Subcutaneous abdominal adipose tissue (tissue), 5 donors: ENCODE data around the gene CHFR.
A peak's percentile ranks its signal among the peaks of the same experiment; 100 is the strongest.

Experiments used
- H3K27ac ChIP-seq: one replicate; pipeline ENCODE4 v1.7.0; 2013; ENCODE audit warnings: low read depth, mild to moderate bottlenecking, inconsistent platforms, low read length, moderate library complexity
- H3K27me3 ChIP-seq, 5 donors: one replicate each; pipeline ENCODE4 v1.7.0; 2013; ENCODE audit warnings: low read length in 5 of 5, inconsistent platforms in 1 of 5; ENCODE audit not compliant: control insufficient read depth in 5 of 5, insufficient read depth in 4 of 5
- H3K36me3 ChIP-seq, 5 donors: one replicate each; pipeline ENCODE4 v1.7.0; 2013; ENCODE audit warnings: low read length in 5 of 5; ENCODE audit not compliant: control insufficient read depth in 5 of 5, insufficient read depth in 5 of 5
- H3K4me1 ChIP-seq, 5 donors: one replicate each; pipeline ENCODE4 v1.7.0; 2013; ENCODE audit warnings: low read length in 5 of 5, mild to moderate bottlenecking in 3 of 5, moderate library complexity in 1 of 5; ENCODE audit not compliant: control insufficient read depth in 5 of 5, insufficient read depth in 5 of 5
- H3K4me3 ChIP-seq, 5 donors: one replicate each; pipeline ENCODE4 v1.7.0; 2013; ENCODE audit warnings: low read length in 5 of 5, low read depth in 1 of 5
- H3K9ac ChIP-seq, 5 donors: one replicate each; pipeline ENCODE4 v1.7.0; 2013; ENCODE audit warnings: low read length in 5 of 5, mild to moderate bottlenecking in 4 of 5, moderate library complexity in 3 of 5
- H3K9me3 ChIP-seq, 5 donors: one replicate each; pipeline ENCODE4 v1.7.0; 2013; ENCODE audit warnings: low read length in 5 of 5; ENCODE audit not compliant: control insufficient read depth in 5 of 5
- donor health status: healthy.
- donor health status: healthy.
- donor health status: healthy.
- donor health status: healthy.
- donor health status: healthy.

Gene CHFR

DNA sequence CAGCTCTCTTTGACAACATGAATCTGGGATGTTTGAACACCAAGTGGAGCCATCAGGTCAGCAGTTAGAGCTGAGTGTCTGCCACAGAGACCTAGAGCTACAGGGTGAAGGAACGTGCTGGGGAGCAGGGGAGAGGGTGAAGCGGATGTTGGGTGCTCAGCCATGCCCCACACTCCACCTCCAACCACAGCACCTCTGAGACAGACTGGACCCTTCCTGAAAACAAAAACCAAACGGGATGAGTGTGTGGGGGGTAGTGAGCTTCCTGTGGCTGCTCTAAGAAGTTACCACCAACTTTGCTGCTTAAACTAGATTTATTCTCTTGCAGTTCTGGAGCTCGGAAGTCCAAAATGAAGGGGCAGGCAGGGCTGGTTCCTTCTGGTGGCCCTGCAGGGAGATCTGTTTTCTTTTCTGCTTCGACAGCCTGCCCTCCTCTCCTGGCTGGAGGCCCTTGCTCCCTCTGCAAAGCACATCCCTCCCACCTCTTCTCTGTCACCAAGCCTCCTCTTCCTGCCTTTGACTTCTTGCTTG is 53.2 kb downstream of the CHFR start:
- Histone ChIP-seq H3K27me3 (no peaks in the 10 kb centered on the region), H3K27ac (no peak overlapping the region), H3K9me3 (no peaks in the 10 kb centered on the region), H3K36me3 (peaks cover 0 to 32% (median 16%) of the 10 kb centered on the region in 5 donors), H3K4me3 (no peak overlapping the region), H3K4me1 (peaks cover 0 to 20% (median 17%) of the 10 kb centered on the region in 5 donors), H3K9ac (no peak overlapping the region)

DNA sequence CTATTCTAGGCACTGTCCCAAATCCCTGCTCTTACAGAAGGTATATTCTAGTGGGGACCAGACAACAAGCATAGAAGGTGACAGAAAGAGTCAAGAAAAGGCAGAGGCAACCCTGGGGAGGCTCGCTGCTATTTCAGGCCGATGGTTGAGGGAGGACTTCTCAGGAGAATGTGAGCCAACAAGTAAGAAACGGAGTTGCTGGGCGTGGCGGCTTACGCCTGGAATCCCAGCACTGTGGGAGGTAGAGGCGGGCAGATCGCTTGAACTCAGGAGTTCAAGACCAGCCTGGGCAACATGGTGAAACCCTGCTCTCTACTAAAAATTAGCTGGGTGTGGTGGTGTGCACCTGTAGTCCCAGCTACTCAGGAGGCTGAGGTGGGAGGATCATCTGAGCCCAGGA is 54.1 kb downstream of the CHFR start:
- H3K36me3 ChIP-seq, result peaks cover 0 to 25% (median 11%) of the 10 kb centered on the region in 5 donors
- H3K27ac ChIP-seq, result no peak overlapping the region
- H3K4me3 ChIP-seq, result no peak overlapping the region
- no peaks in the 10 kb centered on the region for H3K27me3 ChIP-seq
- H3K9me3 ChIP-seq, result no peaks in the 10 kb centered on the region
- no peak overlapping the region for H3K9ac ChIP-seq
- H3K4me1 ChIP-seq, result peaks cover 0 to 18% (median 17%) of the 10 kb centered on the region in 5 donors

DNA sequence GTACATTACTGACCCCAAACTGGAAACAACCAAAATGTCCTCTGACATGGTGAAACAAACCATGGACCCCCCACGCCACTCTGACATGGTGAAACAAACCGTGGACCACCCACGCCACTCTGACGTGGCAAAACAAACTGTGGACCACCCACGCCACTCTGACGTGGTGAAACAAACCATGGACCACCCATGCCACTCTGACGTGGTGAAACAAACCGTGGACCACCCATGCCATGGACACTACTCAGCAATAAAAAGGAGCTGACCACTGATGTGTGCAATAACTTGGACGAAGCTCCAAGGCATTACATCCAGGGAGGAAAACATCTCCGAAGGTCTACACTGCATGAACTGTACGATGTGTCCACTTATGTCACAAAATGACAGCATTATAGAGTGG is 55.6 kb downstream of the CHFR start:
- H3K9ac ChIP-seq, result no peak overlapping the region
- no peaks in the 10 kb centered on the region for H3K9me3 ChIP-seq
- no peaks in the 10 kb centered on the region for H3K27me3 ChIP-seq
- no peak overlapping the region for H3K27ac ChIP-seq
- peaks cover 0 to 26% (median 12%) of the 10 kb centered on the region in 5 donors for H3K36me3 ChIP-seq
- no peak overlapping the region for H3K4me3 ChIP-seq
- H3K4me1 ChIP-seq, result peaks cover 4 to 22% (median 20%) of the 10 kb centered on the region in 5 donors

DNA sequence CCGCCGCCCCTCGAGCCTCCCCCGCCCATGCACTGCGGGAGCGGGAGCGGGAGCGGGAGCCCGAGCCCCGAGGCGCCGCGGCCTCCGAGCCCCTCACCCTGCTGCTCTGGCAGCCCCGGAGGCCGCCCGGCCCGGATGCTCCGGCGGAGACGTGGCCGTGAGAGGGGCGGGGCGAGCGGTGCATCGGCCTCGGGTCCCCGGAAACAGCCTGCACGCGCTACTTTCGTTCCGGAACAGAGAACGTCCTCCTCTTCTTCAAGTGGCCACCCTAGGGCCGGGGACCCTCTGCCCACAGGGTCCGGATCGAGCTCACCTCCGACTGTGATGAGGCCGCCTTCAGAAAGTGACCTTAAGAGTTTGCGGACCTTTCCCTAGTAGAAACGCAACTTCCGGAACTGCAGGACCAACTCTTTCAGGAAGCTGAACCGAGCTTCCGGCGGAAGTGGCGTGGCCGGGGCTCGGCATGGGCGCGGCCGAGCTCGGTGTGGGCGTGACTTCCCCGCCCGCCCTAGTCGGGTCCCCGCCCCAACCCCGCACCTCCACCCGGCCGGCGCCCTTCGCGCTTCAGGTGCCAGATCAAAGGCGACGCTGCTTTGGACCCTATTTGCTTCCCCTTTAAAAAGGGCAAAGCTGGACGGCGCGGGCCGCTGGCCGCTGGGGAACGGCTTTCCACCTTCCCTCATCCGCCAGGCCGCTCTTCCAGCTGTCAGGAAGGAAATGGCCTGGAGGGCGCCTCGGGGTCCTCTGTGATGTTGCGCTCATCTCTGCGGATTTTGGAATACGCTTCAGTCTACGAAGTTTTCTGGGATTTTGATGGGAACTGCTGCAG is 58.5 kb downstream of the CHFR start, which contains the start of gene GOLGA3:
Gene GOLGA3 (minus strand): TSS at position 164 of the 829 bp plus-strand sequence. CDS start 6,741 bp downstream, outside the sequence.
- peak within 1 kb of the TSS; percentile 90 for H3K27ac ChIP-seq
- H3K27me3 ChIP-seq, result no peaks in the 10 kb centered on the region
- H3K9ac ChIP-seq, result peak within 1 kb of the TSS; percentile 84 to 97 (median 96)
- H3K9me3 ChIP-seq, result no peaks in the 10 kb centered on the region
- peak within 1 kb of the TSS; percentile 83 to 96 (median 91) for H3K4me3 ChIP-seq
- H3K4me1 ChIP-seq, result peaks cover 4 to 33% (median 27%) of the 10 kb centered on the region in 5 donors
- peaks cover 0 to 44% (median 35%) of the 10 kb centered on the region in 5 donors for H3K36me3 ChIP-seq

DNA sequence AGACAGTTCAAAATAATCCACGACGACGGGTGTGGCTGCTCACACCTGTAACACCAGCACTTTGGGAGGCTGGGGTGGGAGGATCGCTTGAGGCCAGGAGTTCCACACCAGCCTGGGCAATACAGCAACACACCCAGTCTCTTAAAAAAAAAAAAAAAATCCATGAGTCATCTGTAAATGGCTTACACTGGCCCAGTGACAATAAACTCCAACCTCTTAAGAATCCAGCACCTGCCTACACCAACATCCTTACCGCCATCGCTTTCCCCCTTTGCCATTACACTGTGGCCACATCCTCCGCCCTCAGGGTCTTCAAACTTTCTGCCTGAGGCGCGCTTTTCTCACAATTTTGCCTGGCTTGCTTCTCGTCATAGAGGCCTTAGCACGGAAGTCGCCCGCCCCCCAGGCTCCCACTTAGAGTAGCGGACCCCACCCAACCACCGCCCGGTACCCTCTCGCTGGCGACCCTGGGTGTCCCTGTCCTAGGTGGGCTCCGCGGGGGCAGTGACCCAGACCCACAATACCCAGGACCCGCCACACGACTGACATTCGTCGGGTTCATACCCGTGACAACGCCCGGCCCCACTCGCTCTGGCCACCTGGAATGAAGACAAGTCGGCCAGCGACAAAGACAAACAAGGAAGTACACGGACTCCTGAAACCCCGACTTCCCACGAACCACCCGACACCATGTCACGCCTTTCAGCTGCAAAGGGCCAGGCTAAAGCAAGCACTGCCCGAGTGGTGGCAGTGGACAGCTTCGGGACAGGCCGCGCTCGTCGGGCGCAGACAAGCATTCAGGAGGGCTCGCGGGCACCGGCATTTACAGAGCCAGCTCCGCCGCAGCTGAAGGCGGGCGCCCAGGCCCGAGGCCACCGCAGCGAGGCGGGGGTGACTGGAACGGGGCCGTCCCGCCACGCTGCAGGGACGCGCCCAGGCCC is 59.4 kb downstream of the CHFR start:
- peak overlapping the region; percentile 83 to 96 (median 91) for H3K4me3 ChIP-seq
- peaks cover 0 to 37% (median 35%) of the 10 kb centered on the region in 5 donors for H3K36me3 ChIP-seq
- H3K27me3 ChIP-seq, result no peaks in the 10 kb centered on the region
- H3K4me1 ChIP-seq, result peaks cover 4 to 33% (median 27%) of the 10 kb centered on the region in 5 donors
- peak overlapping the region; percentile 84 to 97 (median 96) for H3K9ac ChIP-seq
- peak overlapping the region; percentile 90 for H3K27ac ChIP-seq
- H3K9me3 ChIP-seq, result no peaks in the 10 kb centered on the region

DNA sequence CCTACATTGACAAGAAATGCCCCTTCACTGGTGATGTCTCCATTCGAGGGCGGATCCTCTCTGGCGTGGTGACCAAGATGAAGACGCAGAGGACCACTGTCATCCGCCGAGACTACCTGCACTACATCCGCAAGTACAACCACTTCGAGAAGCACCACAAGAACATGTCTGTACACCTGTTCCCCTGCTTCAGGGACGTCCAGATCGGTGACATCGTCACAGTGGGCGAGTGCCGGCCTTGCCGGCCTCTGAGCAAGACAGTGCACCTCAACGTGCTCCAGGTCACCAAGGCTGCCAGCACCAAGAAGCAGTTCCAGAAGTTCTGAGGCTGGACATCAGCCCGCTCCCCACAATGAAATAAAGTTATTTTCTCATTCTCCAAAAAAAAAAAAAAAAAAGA is 61.5 kb downstream of the CHFR start:
- Histone ChIP-seq H3K27me3 (no peaks in the 10 kb centered on the region), H3K9me3 (no peaks in the 10 kb centered on the region), H3K27ac (no peak overlapping the region), H3K4me3 (no peak overlapping the region), H3K4me1 (peaks cover 4 to 33% (median 27%) of the 10 kb centered on the region in 5 donors), H3K9ac (no peak overlapping the region), H3K36me3 (peaks cover 0 to 47% (median 38%) of the 10 kb centered on the region in 5 donors)

DNA sequence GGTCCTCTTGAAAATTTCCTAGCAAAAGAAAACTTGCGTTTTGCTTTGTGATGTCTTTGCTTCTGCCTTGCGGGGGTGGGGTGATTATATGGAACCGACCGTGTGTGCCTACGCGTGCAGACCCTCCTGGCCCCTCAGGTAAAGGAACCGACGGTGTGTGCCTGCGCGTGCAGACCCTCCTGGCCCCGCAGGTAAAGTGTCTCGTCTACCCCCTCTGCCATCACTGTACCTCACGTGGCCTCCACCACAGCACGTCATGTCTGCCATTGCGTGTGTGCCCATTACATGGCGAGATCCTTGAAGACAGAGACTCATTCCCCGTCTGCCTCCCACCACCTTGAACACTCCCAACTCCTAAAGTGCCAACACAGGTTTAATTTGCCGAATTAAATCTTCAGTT is 62.3 kb downstream of the CHFR start:
- H3K27ac ChIP-seq, result no peak overlapping the region
- H3K9me3 ChIP-seq, result no peaks in the 10 kb centered on the region
- H3K9ac ChIP-seq, result no peak overlapping the region
- H3K4me3 ChIP-seq, result no peak overlapping the region
- peaks cover 3 to 54% (median 44%) of the 10 kb centered on the region in 5 donors for H3K36me3 ChIP-seq
- H3K27me3 ChIP-seq, result no peaks in the 10 kb centered on the region
- peaks cover 4 to 33% (median 27%) of the 10 kb centered on the region in 5 donors for H3K4me1 ChIP-seq

DNA sequence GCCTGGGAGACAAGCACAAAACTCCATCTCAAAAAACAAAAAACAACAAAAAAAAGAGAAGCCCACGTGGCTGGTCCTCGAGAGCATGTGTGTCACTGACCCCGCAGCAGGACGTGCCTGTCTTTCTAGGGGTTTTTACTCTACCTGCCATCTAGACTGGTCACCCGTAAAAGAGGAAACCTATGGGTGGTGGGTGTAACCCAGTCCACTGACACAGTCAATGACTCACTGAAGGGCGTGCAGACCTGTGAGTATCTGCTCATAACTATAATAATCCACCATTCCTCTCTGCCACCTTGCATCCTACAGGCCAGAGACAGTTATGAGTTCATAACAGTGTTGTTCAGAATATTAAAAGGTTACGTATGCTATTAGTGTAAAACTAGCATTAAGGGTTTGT is 63.4 kb downstream of the CHFR start:
- Histone ChIP-seq H3K27ac (no peak overlapping the region), H3K4me1 (peaks cover 4 to 27% (median 23%) of the 10 kb centered on the region in 5 donors)

DNA sequence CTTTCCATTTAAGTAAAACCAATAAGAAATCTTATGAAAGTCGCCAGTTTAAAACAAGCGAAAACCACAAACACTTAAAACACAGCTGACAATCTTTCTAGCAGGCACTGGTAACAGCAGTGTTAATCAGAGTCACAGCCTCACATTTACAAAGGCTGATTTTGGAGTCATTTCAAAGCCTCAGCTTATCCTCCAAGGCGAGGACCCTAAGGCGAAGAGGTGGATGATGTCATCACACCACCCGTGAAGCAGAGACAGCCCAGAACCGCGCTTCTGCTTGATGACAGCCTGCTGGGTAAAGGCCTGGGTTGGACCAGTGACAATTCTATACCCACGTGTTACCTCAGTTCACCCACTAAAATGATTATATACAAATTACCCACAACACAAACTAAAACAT is 68.8 kb downstream of the CHFR start:
- H3K9ac ChIP-seq, result peak overlapping the region in 1 of 5 donors; percentile 51
- no peaks in the 10 kb centered on the region for H3K27me3 ChIP-seq
- H3K36me3 ChIP-seq, result peaks cover 3 to 79% (median 65%) of the 10 kb centered on the region in 5 donors
- no peak overlapping the region for H3K4me3 ChIP-seq
- no peak overlapping the region for H3K27ac ChIP-seq
- H3K9me3 ChIP-seq, result no peaks in the 10 kb centered on the region
- no peaks in the 10 kb centered on the region for H3K4me1 ChIP-seq

More for the DNA sequence above, 63.4 kb downstream of the CHFR start:
- Histone ChIP-seq H3K9ac (no peak overlapping the region), H3K27me3 (no peaks in the 10 kb centered on the region), H3K4me3 (no peak overlapping the region), H3K9me3 (no peaks in the 10 kb centered on the region), H3K36me3 (peaks cover 3 to 64% (median 51%) of the 10 kb centered on the region in 5 donors)
